IPS-20b (cell line): ENCODE measurements around the gene CDC42SE2.
"Not testable (repeated sequence)": the region's sequence is repeated elsewhere in the genome, so short reads cannot be mapped to it uniquely, and the experiment has no call there.

Source experiments
- H3K27ac ChIP-seq: one replicate; pipeline ENCODE4 v1.5.1; 2013; ENCODE audit warnings: low read length
- H3K27me3 ChIP-seq: 2 replicates; pipeline ENCODE4 v1.6.1; 2013; ENCODE audit warnings: mild to moderate bottlenecking, low read length, inconsistent platforms; ENCODE audit not compliant: insufficient read depth
- H3K36me3 ChIP-seq: 2 replicates; pipeline ENCODE4 v1.6.1; 2013; ENCODE audit warnings: low read depth, mild to moderate bottlenecking, inconsistent platforms, low read length, moderate library complexity; ENCODE audit not compliant: insufficient read depth
- H3K4me1 ChIP-seq: 2 replicates; pipeline ENCODE4 v1.6.1; 2013; ENCODE audit warnings: mild to moderate bottlenecking, control low read depth, inconsistent platforms, low read length, moderate library complexity; ENCODE audit not compliant: insufficient read depth
- H3K4me3 ChIP-seq: 2 replicates; pipeline ENCODE4 v1.5.1; 2013; ENCODE audit warnings: mild to moderate bottlenecking, low read length, inconsistent platforms
- H3K9ac ChIP-seq: 2 replicates; pipeline ENCODE4 v1.6.1; 2013; ENCODE audit warnings: low read depth, mild to moderate bottlenecking, inconsistent platforms, low read length, moderate library complexity
- H3K9me3 ChIP-seq: 2 replicates; pipeline ENCODE4 v1.6.1; 2013; ENCODE audit warnings: mild to moderate bottlenecking, low read depth, low read length, inconsistent platforms; ENCODE audit not compliant: insufficient read depth

CDC42SE2 gene

GRCh38 chr5:131268758-131269370, 5.0 kb downstream of the CDC42SE2 start:
- no peak overlapping the region for H3K27ac ChIP-seq
- H3K4me1 ChIP-seq = peaks cover 11% of the 10 kb centered on the region; the same call in 1 of the 2 replicates
- H3K27me3 ChIP-seq = no peaks in the 10 kb centered on the region; the same call in 1 of the 2 replicates
- H3K4me3 ChIP-seq = no peak overlapping the region
- H3K9me3 ChIP-seq = no peaks in the 10 kb centered on the region
- H3K9ac ChIP-seq = no peak overlapping the region
- H3K36me3 ChIP-seq = no peaks in the 10 kb centered on the region

GRCh38 chr5:131270809-131271208, 7.0 kb downstream of the CDC42SE2 start:
- no peaks in the 10 kb centered on the region; the same call in 1 of the 2 replicates for H3K27me3 ChIP-seq
- no peaks in the 10 kb centered on the region for H3K36me3 ChIP-seq
- no peaks in the 10 kb centered on the region for H3K9me3 ChIP-seq
- peaks cover 4% of the 10 kb centered on the region; the same call in 1 of the 2 replicates for H3K4me1 ChIP-seq
- H3K9ac ChIP-seq = no peak overlapping the region
- no peak overlapping the region for H3K27ac ChIP-seq
- H3K4me3 ChIP-seq = no peak overlapping the region

- H3K9me3 ChIP-seq, H3K36me3 ChIP-seq, H3K4me1 ChIP-seq, H3K27ac ChIP-seq, H3K27me3 ChIP-seq, H3K4me3 ChIP-seq, H3K9ac ChIP-seq: not testable (repeated sequence)
These were observed 8.0 kb downstream of the CDC42SE2 start for GRCh38 chr5:131271888-131272287.

- H3K4me1 ChIP-seq = peaks cover 3% of the 10 kb centered on the region; the same call in 1 of the 2 replicates
- H3K27ac ChIP-seq = no peak overlapping the region
- no peaks in the 10 kb centered on the region for H3K36me3 ChIP-seq
- no peaks in the 10 kb centered on the region for H3K9me3 ChIP-seq
- no peaks in the 10 kb centered on the region for H3K27me3 ChIP-seq
- no peak overlapping the region for H3K4me3 ChIP-seq
- H3K9ac ChIP-seq = no peak overlapping the region
These were observed 8.5 kb downstream of the CDC42SE2 start for GRCh38 chr5:131272307-131272706.

GRCh38 chr5:131272724-131273123, 8.9 kb downstream of the CDC42SE2 start:
- Histone ChIP-seq H3K36me3 (no peaks in the 10 kb centered on the region), H3K4me3 (no peak overlapping the region), H3K9ac (no peak overlapping the region), H3K9me3 (no peaks in the 10 kb centered on the region), H3K27ac (no peak overlapping the region), H3K4me1 (peaks cover 3% of the 10 kb centered on the region; the same call in 1 of the 2 replicates), H3K27me3 (no peaks in the 10 kb centered on the region)

GRCh38 chr5:131274326-131275063, 10.6 kb downstream of the CDC42SE2 start:
- Histone ChIP-seq H3K36me3 (no peaks in the 10 kb centered on the region), H3K4me3 (no peak overlapping the region), H3K27me3 (no peaks in the 10 kb centered on the region), H3K9me3 (no peaks in the 10 kb centered on the region), H3K9ac (no peak overlapping the region), H3K27ac (no peak overlapping the region), H3K4me1 (peaks cover 3% of the 10 kb centered on the region; the same call in 1 of the 2 replicates)

- H3K27me3 ChIP-seq = no peaks in the 10 kb centered on the region
- H3K4me3 ChIP-seq = no peak overlapping the region
- no peaks in the 10 kb centered on the region for H3K36me3 ChIP-seq
- no peak overlapping the region for H3K9ac ChIP-seq
- H3K4me1 ChIP-seq = peaks cover 2% of the 10 kb centered on the region
- no peak overlapping the region for H3K27ac ChIP-seq
- H3K9me3 ChIP-seq = no peaks in the 10 kb centered on the region
These were observed 12.2 kb downstream of the CDC42SE2 start for GRCh38 chr5:131276072-131276471.

GRCh38 chr5:131277447-131277846, 13.6 kb downstream of the CDC42SE2 start:
- Histone ChIP-seq H3K27me3 (no peaks in the 10 kb centered on the region), H3K4me3 (no peak overlapping the region), H3K27ac (no peak overlapping the region), H3K9me3 (no peaks in the 10 kb centered on the region), H3K36me3 (no peaks in the 10 kb centered on the region), H3K9ac (no peak overlapping the region), H3K4me1 (peaks cover 4% of the 10 kb centered on the region)

GRCh38 chr5:131277875-131278740, 14.3 kb downstream of the CDC42SE2 start:
- Histone ChIP-seq H3K27ac (no peak overlapping the region), H3K27me3 (no peaks in the 10 kb centered on the region), H3K9me3 (no peaks in the 10 kb centered on the region), H3K4me1 (peaks cover 4% of the 10 kb centered on the region), H3K4me3 (no peak overlapping the region), H3K36me3 (no peaks in the 10 kb centered on the region), H3K9ac (no peak overlapping the region)

- H3K36me3 ChIP-seq = not testable (repeated sequence)
These were observed 14.9 kb downstream of the CDC42SE2 start for GRCh38 chr5:131278741-131279124.

GRCh38 chr5:131279204-131279603, 15.4 kb downstream of the CDC42SE2 start:
- H3K27ac ChIP-seq = no peak overlapping the region
- H3K36me3 ChIP-seq = no peaks in the 10 kb centered on the region

More at GRCh38 chr5:131278741-131279124, 14.9 kb downstream of the CDC42SE2 start:
- not testable (repeated sequence) for H3K9me3 ChIP-seq, H3K27ac ChIP-seq, H3K4me3 ChIP-seq, H3K27me3 ChIP-seq, H3K4me1 ChIP-seq, H3K9ac ChIP-seq

More at GRCh38 chr5:131279204-131279603, 15.4 kb downstream of the CDC42SE2 start:
- Histone ChIP-seq H3K4me1 (peaks cover 4% of the 10 kb centered on the region), H3K9me3 (no peaks in the 10 kb centered on the region), H3K9ac (no peak overlapping the region), H3K27me3 (no peaks in the 10 kb centered on the region), H3K4me3 (no peak overlapping the region)
